RWPE2 (cell line): Measurements from ENCODE around the gene SLC7A1.

Experiments
- ATAC-seq: fragments of 200-7000 bp; cut with Tn5 transposase; 3 replicates; pipeline ENCODE4 v1.9.1; 2021; ENCODE audit warnings: low read depth
- DNase-seq: peaks from one replicate; pipeline ENCODE4 v3.0.0-alpha.2; 2020; ENCODE audit warnings: low spot score
- H3K27ac ChIP-seq: fragments of 450-650 bp; 2 replicates; pipeline ENCODE4 v1.5.1; 2017; ENCODE audit warnings: mild to moderate bottlenecking; ENCODE audit not compliant: poor library complexity, severe bottlenecking
- H3K27me3 ChIP-seq: fragments of 250-450 bp; sonication (Bioruptor Pico); 2 replicates; pipeline ENCODE4 v1.5.1; 2021; ENCODE audit warnings: mild to moderate bottlenecking, moderate library complexity; ENCODE audit not compliant: insufficient read depth, poor library complexity, severe bottlenecking
- H3K36me3 ChIP-seq: fragments of 250-450 bp; sonication (Bioruptor Pico); 2 replicates; pipeline ENCODE4 v1.5.1; 2020; ENCODE audit warnings: low read depth, mild to moderate bottlenecking, moderate library complexity
- H3K4me1 ChIP-seq: fragments of 250-450 bp; sonication (Bioruptor Pico); 2 replicates; pipeline ENCODE4 v1.5.1; 2021; ENCODE audit warnings: mild to moderate bottlenecking, moderate library complexity; ENCODE audit not compliant: insufficient read depth, poor library complexity, severe bottlenecking
- H3K4me3 ChIP-seq: fragments of 250-450 bp; sonication (Bioruptor Pico); 2 replicates; pipeline ENCODE4 v1.5.1; 2021; ENCODE audit warnings: mild to moderate bottlenecking, moderate library complexity; ENCODE audit not compliant: severe bottlenecking
- H3K9me3 ChIP-seq: fragments of 250-450 bp; sonication (Bioruptor Pico); 2 replicates; pipeline ENCODE4 v1.5.1; 2021; ENCODE audit warnings: mild to moderate bottlenecking, moderate library complexity; ENCODE audit not compliant: severe bottlenecking
- CTCF ChIP-seq: fragments of 450-650 bp; IDR thresholded peaks from one replicate; pipeline ENCODE4 v1.5.1; 2017; ENCODE audit warnings: mild to moderate bottlenecking, moderate library complexity; ENCODE audit not compliant: poor library complexity, severe bottlenecking

SLC7A1 gene

GRCh38 chr13:29499506-29500165 lies 95.9 kb downstream of the SLC7A1 start:
- no peak overlapping the region for H3K4me3 ChIP-seq
- no peak for DNase-seq
- H3K4me1 ChIP-seq, result no peaks in the 10 kb centered on the region
- H3K27ac ChIP-seq, result no peak overlapping the region
- no peaks in the 10 kb centered on the region for H3K27me3 ChIP-seq
- no peaks in the 10 kb centered on the region for H3K36me3 ChIP-seq
- ATAC-seq, result no peak
- no peak for TF ChIP-seq CTCF
- no peaks in the 10 kb centered on the region for H3K9me3 ChIP-seq

- no peaks in the 10 kb centered on the region for H3K4me1 ChIP-seq
- ATAC-seq, result no peak
- no peak for TF ChIP-seq CTCF
- DNase-seq, result no peak
- H3K9me3 ChIP-seq, result no peaks in the 10 kb centered on the region
- H3K36me3 ChIP-seq, result no peaks in the 10 kb centered on the region
- H3K4me3 ChIP-seq, result no peak overlapping the region
- H3K27me3 ChIP-seq, result no peaks in the 10 kb centered on the region
- H3K27ac ChIP-seq, result no peak overlapping the region
Observed at GRCh38 chr13:29498426-29499040, 97.0 kb downstream of the SLC7A1 start.

- H3K27ac ChIP-seq, result no peak overlapping the region
- DNase-seq, result no peak
- no peak for TF ChIP-seq CTCF
- no peaks in the 10 kb centered on the region for H3K27me3 ChIP-seq
- H3K9me3 ChIP-seq, result no peaks in the 10 kb centered on the region
- H3K36me3 ChIP-seq, result no peaks in the 10 kb centered on the region
- H3K4me3 ChIP-seq, result no peak overlapping the region
- no peak for ATAC-seq
- H3K4me1 ChIP-seq, result no peaks in the 10 kb centered on the region
Observed at GRCh38 chr13:29497137-29497654, 98.3 kb downstream of the SLC7A1 start.

GRCh38 chr13:29496241-29496712 lies 99.2 kb downstream of the SLC7A1 start:
- no peaks in the 10 kb centered on the region for H3K4me1 ChIP-seq
- no peaks in the 10 kb centered on the region for H3K9me3 ChIP-seq
- H3K27ac ChIP-seq, result no peak overlapping the region
- TF ChIP-seq CTCF, result no peak
- ATAC-seq (peak; percentile 90), DNase-seq (no peak)
- H3K36me3 ChIP-seq, result no peaks in the 10 kb centered on the region
- H3K4me3 ChIP-seq, result no peak overlapping the region
- no peaks in the 10 kb centered on the region for H3K27me3 ChIP-seq

GRCh38 chr13:29494520-29494919 lies 101.0 kb downstream of the SLC7A1 start:
- H3K36me3 ChIP-seq, result no peaks in the 10 kb centered on the region
- no peak overlapping the region for H3K4me3 ChIP-seq
- DNase-seq (no peak), ATAC-seq (no peak)
- no peak for TF ChIP-seq CTCF
- no peaks in the 10 kb centered on the region for H3K4me1 ChIP-seq
- no peaks in the 10 kb centered on the region for H3K27me3 ChIP-seq
- no peaks in the 10 kb centered on the region for H3K9me3 ChIP-seq
- H3K27ac ChIP-seq, result no peak overlapping the region
